HG02623 (cell line): ENCODE measurements around the gene PTPRE.

ENCODE experiments used
- ATAC-seq: cut with Tn5 transposase; IDR thresholded peaks from one replicate; pipeline ENCODE4 v1.9.1; 2021; ENCODE audit warnings: moderate library complexity; ENCODE audit not compliant: unreplicated experiment

The PTPRE gene

GRCh38 chr10:127947211-127947610, 40.3 kb downstream of the PTPRE start:
- ATAC-seq, result no peak

- ATAC-seq, result no peak
These were observed 41.9 kb downstream of the PTPRE start for GRCh38 chr10:127948791-127949190.

- ATAC-seq, result no peak
These were observed 42.9 kb downstream of the PTPRE start for GRCh38 chr10:127949831-127950230.

GRCh38 chr10:127951861-127952574, 45.1 kb downstream of the PTPRE start:
- ATAC-seq, result no peak

- no peak for ATAC-seq
These were observed 45.6 kb downstream of the PTPRE start for GRCh38 chr10:127952575-127952869.

- ATAC-seq, result no peak
These were observed 46.0 kb downstream of the PTPRE start for GRCh38 chr10:127952918-127953317.

GRCh38 chr10:127953876-127954275, 47.0 kb downstream of the PTPRE start:
- no peak for ATAC-seq

DNA sequence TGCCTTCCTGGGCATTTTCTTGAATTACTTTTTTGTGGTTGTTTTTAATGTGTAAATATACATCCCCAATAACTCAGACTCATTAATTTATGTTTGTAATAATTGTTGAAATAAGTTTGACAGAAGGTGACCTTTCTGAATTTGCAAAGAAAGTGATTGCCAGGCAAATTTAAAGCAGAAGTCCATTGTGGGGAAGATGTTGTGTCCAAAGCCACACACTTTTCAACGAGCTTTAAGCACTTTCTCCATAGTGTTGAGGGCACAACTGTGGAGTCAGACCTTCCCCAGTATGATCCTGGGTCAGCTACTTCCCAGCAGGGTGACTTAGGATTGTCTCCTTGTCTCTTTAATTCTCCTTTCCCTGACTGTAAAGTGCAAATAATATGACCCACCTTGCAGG, 52.5 kb downstream of the PTPRE start:
- no peak for ATAC-seq

- ATAC-seq, result no peak
These were observed 54.2 kb downstream of the PTPRE start for GRCh38 chr10:127961071-127961470.

DNA sequence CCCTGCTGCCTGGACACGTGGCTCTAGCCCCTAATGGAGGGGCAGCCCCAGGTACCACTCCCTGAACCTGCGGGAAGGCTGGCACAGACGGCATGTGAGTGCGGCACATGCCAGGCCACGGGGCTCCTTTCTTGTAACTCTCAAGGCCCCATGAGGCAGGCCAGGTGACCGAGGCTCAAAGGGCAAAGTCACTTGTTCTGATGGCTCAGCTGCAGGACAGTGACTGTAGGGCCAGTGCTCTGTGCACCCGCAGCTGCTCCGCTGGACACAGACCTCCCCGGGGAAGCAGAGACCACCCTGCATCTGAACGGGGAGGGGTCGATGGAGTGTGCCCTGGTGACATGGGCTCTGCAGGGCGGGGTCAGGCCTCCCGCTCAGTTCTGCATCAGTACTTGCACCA, 55.3 kb downstream of the PTPRE start:
- ATAC-seq, result no peak

DNA sequence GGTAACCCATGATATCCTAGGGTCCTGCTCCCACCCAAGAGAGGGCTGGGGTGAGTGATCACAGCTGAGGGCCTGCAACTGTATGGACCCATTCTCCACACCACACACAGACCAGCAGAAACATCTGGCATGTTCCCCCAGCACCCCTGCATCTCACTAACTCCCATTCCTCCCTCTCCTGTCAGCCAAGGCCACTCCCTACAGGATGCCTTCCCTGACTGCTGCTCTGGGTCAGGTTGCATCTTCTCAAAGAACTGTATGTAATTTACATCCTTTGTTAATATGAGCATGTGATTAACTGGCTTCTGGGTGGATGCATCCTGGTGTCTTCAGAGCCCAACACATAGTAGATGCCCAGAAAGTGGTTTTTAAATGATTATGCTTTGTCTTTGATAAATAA, 56.2 kb downstream of the PTPRE start:
- ATAC-seq, result no peak

DNA sequence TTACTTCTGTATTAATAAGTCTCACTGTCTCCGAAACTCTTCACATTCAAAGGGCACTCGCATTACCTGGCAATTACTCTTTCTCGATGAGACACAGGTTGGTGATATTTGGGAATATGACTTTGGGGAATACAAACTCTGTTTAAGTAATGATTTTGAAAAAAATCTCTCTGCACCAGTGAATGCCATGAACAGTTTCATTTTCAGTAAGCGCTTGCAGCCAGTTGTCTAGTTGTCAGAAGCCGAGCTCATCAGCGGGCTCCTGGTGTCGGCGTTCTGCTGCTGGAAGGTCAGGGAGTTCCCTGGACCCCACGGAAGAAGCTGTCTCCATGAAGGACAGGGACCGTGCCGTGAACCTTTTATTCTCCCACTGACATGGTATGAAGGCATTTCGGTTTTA, 57.7 kb downstream of the PTPRE start:
- no peak for ATAC-seq

DNA sequence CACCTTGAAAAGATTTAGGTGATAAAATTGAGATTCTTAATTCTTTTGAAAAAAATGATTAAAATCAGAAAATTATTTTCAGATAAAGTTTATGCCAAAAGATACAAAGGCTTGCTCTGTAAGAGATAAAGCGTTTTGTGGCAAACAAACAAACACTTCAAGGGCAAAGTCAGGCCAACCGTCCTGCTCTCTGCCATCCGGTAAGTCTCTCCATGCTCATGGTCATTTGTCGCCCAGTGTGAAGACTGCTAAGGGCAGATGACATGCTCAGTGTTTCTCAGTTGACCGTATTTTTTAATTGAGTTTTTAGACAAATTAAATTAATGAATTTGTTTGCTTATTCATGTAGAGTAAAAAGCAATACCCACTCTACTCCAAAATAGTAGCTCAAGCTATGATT, 60.0 kb downstream of the PTPRE start:
- no peak for ATAC-seq

DNA sequence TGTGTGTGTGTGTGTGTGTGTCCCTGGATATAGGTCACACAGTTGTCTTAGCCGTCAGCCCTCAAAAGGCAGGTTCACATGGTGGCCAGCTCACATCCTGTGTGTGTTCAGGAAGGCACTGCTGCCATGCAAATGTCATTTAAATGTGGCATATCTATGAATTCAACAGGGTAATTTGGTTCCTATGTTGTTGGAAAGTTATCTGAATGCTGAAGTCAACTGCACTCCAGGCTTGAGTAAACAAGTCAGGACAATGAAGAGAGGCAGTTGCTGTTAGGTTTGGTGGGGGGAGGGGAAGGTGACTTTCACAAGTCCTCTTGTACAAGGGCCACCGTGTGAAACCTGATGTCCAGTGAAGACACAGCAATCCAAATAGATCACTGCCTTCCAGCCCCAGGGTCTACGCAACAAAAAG, 61.1 kb downstream of the PTPRE start:
- ATAC-seq, result no peak

DNA sequence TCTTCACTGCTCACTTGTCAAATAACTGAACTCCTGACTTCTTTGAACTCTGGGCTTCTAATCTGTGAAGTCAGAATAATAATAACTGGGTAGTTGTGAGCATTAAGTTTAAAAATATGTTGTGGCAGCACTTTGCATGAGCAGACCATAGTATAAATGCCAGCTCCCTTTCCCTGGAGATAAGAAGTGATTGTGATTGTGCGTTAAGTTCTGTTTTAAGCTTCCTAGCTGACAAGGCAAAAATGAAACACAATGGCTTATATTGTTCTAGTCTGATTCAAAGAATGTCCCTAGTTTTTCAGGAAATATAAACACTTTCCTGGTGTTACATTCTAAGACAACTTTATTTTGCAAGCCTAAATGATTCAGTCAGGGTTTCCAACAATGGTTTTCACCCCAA, 61.8 kb downstream of the PTPRE start:
- ATAC-seq, result no peak

GRCh38 chr10:127971101-127971946, 64.4 kb downstream of the PTPRE start:
- ATAC-seq, result no peak

DNA sequence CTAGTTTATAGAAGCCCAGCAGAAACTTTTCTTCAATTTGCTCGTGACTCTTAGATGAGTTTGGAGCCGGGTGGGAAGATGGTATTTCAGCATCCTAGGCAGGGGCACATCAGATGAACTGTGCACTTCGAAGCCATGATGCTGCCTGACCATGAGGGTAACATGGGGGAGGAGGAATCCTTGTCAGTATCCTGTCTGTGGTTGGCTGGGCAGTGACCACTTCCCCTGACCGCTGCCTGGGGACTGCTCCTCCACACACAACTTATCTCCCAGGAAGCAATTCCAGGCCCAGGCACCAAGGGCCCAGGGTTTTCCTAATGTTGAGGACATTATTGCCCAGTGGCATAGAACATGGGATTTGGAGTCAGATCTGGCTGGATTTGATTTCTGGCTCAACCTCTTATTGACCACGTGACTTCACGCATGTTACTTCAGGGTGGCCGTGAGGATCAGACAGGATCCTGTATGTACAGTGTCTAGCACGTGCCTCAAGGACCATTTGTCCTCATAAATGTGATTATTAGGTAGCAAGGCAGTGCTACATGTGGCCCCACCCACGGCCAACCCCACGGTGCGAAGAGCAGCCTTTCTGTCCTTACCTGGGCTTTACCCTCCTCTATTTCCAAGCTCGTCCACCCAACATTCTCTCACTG, 65.2 kb downstream of the PTPRE start:
- no peak for ATAC-seq

- ATAC-seq, result no peak
These were observed 66.0 kb downstream of the PTPRE start for GRCh38 chr10:127972751-127973357.

DNA sequence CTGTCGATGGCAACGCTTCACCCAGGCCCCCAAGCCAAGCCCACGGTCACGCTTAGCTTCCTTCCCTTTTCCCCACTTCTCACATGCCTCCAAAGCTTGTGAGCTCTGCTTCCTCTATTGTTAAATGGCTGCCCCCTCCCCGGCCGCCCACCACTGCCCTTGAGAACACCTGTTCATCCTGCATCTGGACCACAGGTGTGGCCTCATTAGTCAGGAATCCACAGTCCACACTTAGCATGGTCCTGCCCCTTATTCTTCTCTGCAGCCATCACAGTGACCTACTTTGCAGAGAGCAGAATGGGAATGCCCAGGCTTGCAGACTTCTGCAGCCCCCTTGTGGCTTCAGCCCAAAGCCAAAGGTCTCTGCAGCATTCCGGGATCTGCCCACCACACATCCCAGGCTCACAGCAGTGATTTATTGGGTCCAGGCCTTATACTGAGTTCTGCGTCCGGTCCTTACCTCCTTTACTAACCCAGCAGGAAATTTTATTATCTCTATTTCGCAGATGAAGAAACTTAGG, 66.9 kb downstream of the PTPRE start:
- no peak for ATAC-seq

DNA sequence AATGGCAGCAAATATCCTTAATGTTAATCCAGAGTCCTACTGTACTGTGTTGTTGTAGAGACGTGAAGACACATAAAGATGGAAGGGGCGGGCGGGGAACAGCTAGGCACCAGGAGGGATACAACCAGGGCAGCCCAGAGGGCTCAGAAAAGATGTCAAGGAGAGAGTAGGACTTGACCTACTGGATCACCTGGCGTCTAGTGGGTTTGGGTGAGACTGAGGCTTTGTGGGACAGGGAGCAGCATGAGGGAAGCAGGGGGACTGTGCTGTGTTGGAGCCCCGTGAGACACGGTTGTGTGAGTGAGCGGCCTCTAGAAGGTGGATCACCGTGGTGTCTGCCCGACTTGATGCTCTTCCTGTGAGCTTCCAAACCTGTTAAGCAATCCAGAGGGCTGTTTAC, 68.0 kb downstream of the PTPRE start:
- no peak for ATAC-seq

GRCh38 chr10:127976286-127976685, 69.4 kb downstream of the PTPRE start:
- ATAC-seq, result no peak
